ENCODE results near the gene CCT5. TPM values are rescaled to one million over a fixed set of nuclear protein-coding genes. Genes with fewer than 3 reads are reported as not detected.

Gene CCT5
- total RNA-seq, 1 experiment from 2014 or later, result 532 TPM

DNA sequence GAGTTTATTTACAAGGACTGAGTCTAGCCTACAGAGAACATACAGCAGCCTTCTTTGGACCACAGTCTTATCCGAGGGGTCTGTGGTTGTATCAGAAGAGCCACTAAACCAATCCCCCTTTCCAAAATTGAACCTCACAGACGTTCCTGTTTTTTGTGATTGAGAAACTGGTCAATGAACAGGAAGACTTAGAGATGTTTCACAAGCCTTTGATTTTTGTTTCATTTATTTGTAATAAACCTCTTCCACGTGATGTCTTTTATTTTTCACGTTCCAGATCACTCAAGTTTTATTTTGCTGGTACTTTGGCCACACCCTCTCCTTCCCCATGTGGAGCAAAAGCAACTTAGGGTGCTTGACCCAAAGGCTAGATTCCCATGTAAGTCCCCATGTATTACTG, 16.1 kb downstream of the CCT5 start:
- H3K27me3 ChIP-seq (ENCODE audit: insufficient read depth, low read length), result no peaks in the 10 kb centered on the region
- no peak overlapping the region for H3K23ac ChIP-seq (ENCODE audit: insufficient read length, low read depth, low read length)
- DNase-seq, result no peak
- H3K4me1 ChIP-seq (ENCODE audit: insufficient read depth, low read length), result peaks cover 3% of the 10 kb centered on the region; the same call in 1 of the 2 replicates
- no peak overlapping the region for H3K4ac ChIP-seq (ENCODE audit: low read depth, low read length)
- H2BK20ac ChIP-seq (ENCODE audit: low read depth, low read length, poor library complexity, severe bottlenecking), result no peak overlapping the region
- no peaks in the 10 kb centered on the region; the same call in 1 of the 2 replicates for H3K27me3 Mint-ChIP-seq (ENCODE audit: low read depth)
- H3K4me2 ChIP-seq (ENCODE audit: insufficient read depth, insufficient read length, low read length), result no peak overlapping the region
- no peak overlapping the region for H3K9ac ChIP-seq (ENCODE audit: extremely low read depth, insufficient read length, low read length)
- no peak overlapping the region for H2AK5ac ChIP-seq (ENCODE audit: insufficient read length, low read length)
- no peak overlapping the region for H3K27ac ChIP-seq (ENCODE audit: insufficient read length, low read depth, low read length)
- H3K9me3 Mint-ChIP-seq, result no peaks in the 10 kb centered on the region
- H3K36me3 Mint-ChIP-seq (ENCODE audit: insufficient read depth in 1 of 3, low read depth in 3 of 3), result peaks cover 23 to 44% (median 37%) of the 10 kb centered on the region in 3 experiments
- H3K14ac ChIP-seq (ENCODE audit: insufficient read depth, low read length), result no peak overlapping the region
- no peak overlapping the region for H4K5ac ChIP-seq (ENCODE audit: insufficient read length, low read depth, low read length)
- H2BK15ac ChIP-seq (ENCODE audit: low read depth, low read length), result no peak overlapping the region
- no peak overlapping the region for H2AFZ ChIP-seq (ENCODE audit: low read length)
- peaks cover 16 to 17% of the 10 kb centered on the region in 2 experiments for H3K4me1 Mint-ChIP-seq
- H4K8ac ChIP-seq (replicated peaks; ENCODE audit: insufficient read length, low read depth, low read length), result no peak overlapping the region
- no peak overlapping the region for H3T11ph ChIP-seq (ENCODE audit: low read length)
- no peak overlapping the region for H3K18ac ChIP-seq (ENCODE audit: insufficient read length, low read depth, low read length)
- no peak overlapping the region for H4K91ac ChIP-seq (ENCODE audit: insufficient read length, low read depth, low read length)
- WGBS (ENCODE audit: extremely low coverage, insufficient read length, low lambda C conversion rate), result no CpG with 5 or more reads among the region's 4 CpGs
- peaks cover 2% of the 10 kb centered on the region for H4K20me1 ChIP-seq (ENCODE audit: control insufficient read depth, insufficient read depth, insufficient read length)
- H3K23me2 ChIP-seq (ENCODE audit: insufficient read length, low read depth, low read length, poor library complexity, severe bottlenecking), result no peaks in the 10 kb centered on the region
- no peaks in the 10 kb centered on the region for H3K9me3 ChIP-seq (ENCODE audit: control insufficient read depth, low read depth, low read length)
- TF ChIP-seq, protein P1, sequence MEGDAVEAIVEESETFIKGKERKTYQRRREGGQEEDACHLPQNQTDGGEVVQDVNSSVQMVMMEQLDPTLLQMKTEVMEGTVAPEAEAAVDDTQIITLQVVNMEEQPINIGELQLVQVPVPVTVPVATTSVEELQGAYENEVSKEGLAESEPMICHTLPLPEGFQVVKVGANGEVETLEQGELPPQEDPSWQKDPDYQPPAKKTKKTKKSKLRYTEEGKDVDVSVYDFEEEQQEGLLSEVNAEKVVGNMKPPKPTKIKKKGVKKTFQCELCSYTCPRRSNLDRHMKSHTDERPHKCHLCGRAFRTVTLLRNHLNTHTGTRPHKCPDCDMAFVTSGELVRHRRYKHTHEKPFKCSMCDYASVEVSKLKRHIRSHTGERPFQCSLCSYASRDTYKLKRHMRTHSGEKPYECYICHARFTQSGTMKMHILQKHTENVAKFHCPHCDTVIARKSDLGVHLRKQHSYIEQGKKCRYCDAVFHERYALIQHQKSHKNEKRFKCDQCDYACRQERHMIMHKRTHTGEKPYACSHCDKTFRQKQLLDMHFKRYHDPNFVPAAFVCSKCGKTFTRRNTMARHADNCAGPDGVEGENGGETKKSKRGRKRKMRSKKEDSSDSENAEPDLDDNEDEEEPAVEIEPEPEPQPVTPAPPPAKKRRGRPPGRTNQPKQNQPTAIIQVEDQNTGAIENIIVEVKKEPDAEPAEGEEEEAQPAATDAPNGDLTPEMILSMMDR (conservative IDR thresholded peaks at IDR 0.05), result no peak
- no peak overlapping the region for H3K4me3 Mint-ChIP-seq
- no peak overlapping the region for H2BK120ac ChIP-seq (ENCODE audit: low read depth, low read length, poor library complexity, severe bottlenecking)
- no peaks in the 10 kb centered on the region for H3K79me1 ChIP-seq (ENCODE audit: insufficient read depth, low read depth, low read length, poor library complexity, severe bottlenecking)
- H3K79me2 ChIP-seq (ENCODE audit: insufficient read depth, low read length), result no peaks in the 10 kb centered on the region
- H3K27ac Mint-ChIP-seq, result peak overlapping the region in 1 of 3 experiments; percentile 44; a peak in 2 of 7 replicates
- no peak overlapping the region for H2BK5ac ChIP-seq (ENCODE audit: insufficient read length, low read length)
- H3K56ac ChIP-seq (ENCODE audit: insufficient read length, low read depth, low read length), result no peak overlapping the region
- H2BK12ac ChIP-seq (ENCODE audit: insufficient read length, low read depth, low read length), result no peak overlapping the region

Measured in H9 (cell line).